Activated naive CD8-positive, alpha-beta T cell (primary cell): ENCODE results near the gene USP32.
"Not testable (repeated sequence)": the region's sequence is repeated elsewhere in the genome, so short reads cannot be mapped to it uniquely, and the experiment has no call there.

Experiments used
- H3K27ac Mint-ChIP-seq: one replicate; pipeline ENCODE4 v1.8.0; 2021; ENCODE audit warnings: mixed read lengths
- H3K27me3 Mint-ChIP-seq: one replicate; pipeline ENCODE4 v1.8.0; 2021; ENCODE audit warnings: mixed read lengths
- H3K36me3 Mint-ChIP-seq: one replicate; pipeline ENCODE4 v1.8.0; 2021; ENCODE audit warnings: mixed read lengths
- H3K4me1 Mint-ChIP-seq: one replicate; pipeline ENCODE4 v1.8.0; 2021; ENCODE audit warnings: low read depth, mixed read lengths
- H3K4me3 Mint-ChIP-seq: one replicate; pipeline ENCODE4 v1.8.0; 2021; ENCODE audit warnings: mild to moderate bottlenecking, mixed read lengths
- H3K9me3 Mint-ChIP-seq: one replicate; pipeline ENCODE4 v1.8.0; 2021; ENCODE audit warnings: low read depth, mixed read lengths

Gene USP32

GRCh38 chr17:60315650-60316049, 76.3 kb downstream of the USP32 start:
- Mint-ChIP-seq H3K9me3 (no peaks in the 10 kb centered on the region), H3K4me3 (no peak overlapping the region), H3K4me1 (peaks cover 18% of the 10 kb centered on the region), H3K36me3 (peaks cover 23% of the 10 kb centered on the region), H3K27ac (no peak overlapping the region), H3K27me3 (no peaks in the 10 kb centered on the region)

GRCh38 chr17:60314900-60315299, 77.0 kb downstream of the USP32 start:
- H3K4me3 Mint-ChIP-seq, H3K27ac Mint-ChIP-seq: not testable (repeated sequence)

DNA sequence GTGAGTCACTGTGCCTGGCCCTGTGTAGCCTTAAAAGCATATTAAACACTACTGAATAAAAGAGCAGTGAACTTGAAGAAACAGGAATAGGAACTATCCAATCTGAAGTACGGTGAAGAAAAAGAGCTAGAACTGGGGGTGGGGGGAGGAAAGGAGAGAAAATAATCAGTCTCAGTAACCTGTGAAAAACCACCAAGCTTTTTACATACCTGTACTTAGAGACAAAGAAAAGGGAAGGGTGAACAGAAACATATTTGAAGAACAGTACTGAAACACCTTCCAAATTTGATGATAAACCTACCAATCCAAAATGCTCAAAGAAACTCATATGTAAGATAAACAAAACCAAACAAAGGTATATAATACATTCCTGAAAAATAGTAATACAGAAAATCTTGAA, 77.5 kb downstream of the USP32 start:
- Mint-ChIP-seq H3K4me3 (no peak overlapping the region), H3K9me3 (no peaks in the 10 kb centered on the region), H3K36me3 (peaks cover 24% of the 10 kb centered on the region), H3K27ac (no peak overlapping the region), H3K27me3 (no peaks in the 10 kb centered on the region), H3K4me1 (peaks cover 13% of the 10 kb centered on the region)

More at GRCh38 chr17:60314900-60315299, 77.0 kb downstream of the USP32 start:
- not testable (repeated sequence) for H3K27me3 Mint-ChIP-seq, H3K9me3 Mint-ChIP-seq
- peaks cover 13% of the 10 kb centered on the region for H3K4me1 Mint-ChIP-seq
- H3K36me3 Mint-ChIP-seq: peaks cover 22% of the 10 kb centered on the region

GRCh38 chr17:60311936-60312335, 80.0 kb downstream of the USP32 start:
- Mint-ChIP-seq H3K27ac (no peak overlapping the region), H3K27me3 (no peaks in the 10 kb centered on the region), H3K4me1 (peaks cover 13% of the 10 kb centered on the region), H3K36me3 (peaks cover 27% of the 10 kb centered on the region), H3K9me3 (no peaks in the 10 kb centered on the region), H3K4me3 (no peak overlapping the region)

GRCh38 chr17:60311186-60311585, 80.7 kb downstream of the USP32 start:
- Mint-ChIP-seq H3K27me3 (no peaks in the 10 kb centered on the region), H3K27ac (no peak overlapping the region), H3K4me1 (peaks cover 16% of the 10 kb centered on the region), H3K4me3 (no peak overlapping the region), H3K9me3 (no peaks in the 10 kb centered on the region), H3K36me3 (peaks cover 27% of the 10 kb centered on the region)

GRCh38 chr17:60305141-60305540, 86.8 kb downstream of the USP32 start:
- H3K4me1 Mint-ChIP-seq: peaks cover 23% of the 10 kb centered on the region
- no peaks in the 10 kb centered on the region for H3K9me3 Mint-ChIP-seq
- peaks cover 12% of the 10 kb centered on the region for H3K36me3 Mint-ChIP-seq
- peak overlapping the region; percentile 77 for H3K27ac Mint-ChIP-seq
- H3K27me3 Mint-ChIP-seq: no peaks in the 10 kb centered on the region
- peak overlapping the region; percentile 18 for H3K4me3 Mint-ChIP-seq

DNA sequence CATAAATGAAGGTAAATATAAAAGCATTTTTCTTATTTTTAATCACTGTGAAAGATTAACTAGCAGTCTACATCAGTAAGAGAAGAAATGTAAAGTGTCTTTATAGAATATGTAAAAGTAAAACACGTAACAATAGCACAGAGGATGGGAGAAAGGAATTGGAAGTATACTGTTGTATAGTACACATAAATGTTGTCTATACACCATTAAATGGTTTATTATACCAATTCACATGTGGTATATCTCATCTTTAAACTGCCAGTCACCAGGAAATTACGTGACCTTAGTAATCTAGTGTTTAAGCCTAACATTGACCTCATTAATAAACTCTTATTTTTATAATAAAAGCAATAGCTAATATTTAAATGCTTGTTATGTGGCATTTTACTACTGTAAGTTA, 87.4 kb downstream of the USP32 start:
- Mint-ChIP-seq H3K27ac (no peak overlapping the region), H3K9me3 (no peaks in the 10 kb centered on the region), H3K4me1 (peaks cover 23% of the 10 kb centered on the region), H3K27me3 (no peaks in the 10 kb centered on the region), H3K4me3 (no peak overlapping the region), H3K36me3 (peaks cover 11% of the 10 kb centered on the region)

DNA sequence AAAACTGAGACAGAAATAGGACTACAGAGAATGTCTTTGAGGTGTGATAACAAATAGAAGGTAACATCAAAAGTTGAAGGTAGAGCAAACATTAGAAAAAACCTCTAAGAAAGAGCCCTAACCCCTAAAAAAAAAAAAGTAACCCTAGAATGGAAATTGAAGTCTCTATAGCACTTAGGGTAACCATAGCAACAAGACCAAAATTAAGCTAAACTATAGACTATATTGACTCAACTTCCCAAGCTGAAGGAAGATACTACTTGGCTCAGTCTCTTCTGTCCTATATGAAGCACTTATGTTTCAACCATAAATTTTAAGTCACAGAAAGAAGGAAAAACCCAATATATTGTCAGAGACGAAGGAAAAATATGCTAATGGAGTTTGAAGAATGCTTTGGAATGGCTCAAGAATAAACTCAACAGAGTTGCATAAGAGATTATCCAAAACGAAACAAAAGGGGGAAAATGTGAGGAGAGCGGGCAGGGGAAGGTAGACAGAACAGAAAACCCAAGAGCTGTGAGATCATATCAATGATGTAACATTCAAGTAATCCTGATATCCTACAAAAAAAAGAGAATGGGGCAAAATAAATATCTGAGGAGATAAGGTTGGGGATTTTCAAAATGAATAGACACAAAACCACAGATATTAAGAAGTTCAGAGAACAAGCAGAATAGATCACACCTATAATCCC, 88.4 kb downstream of the USP32 start:
- no peaks in the 10 kb centered on the region for H3K27me3 Mint-ChIP-seq
- H3K4me3 Mint-ChIP-seq: no peak overlapping the region
- H3K4me1 Mint-ChIP-seq: peaks cover 23% of the 10 kb centered on the region
- H3K27ac Mint-ChIP-seq: no peak overlapping the region
- H3K36me3 Mint-ChIP-seq: peaks cover 6% of the 10 kb centered on the region
- H3K9me3 Mint-ChIP-seq: no peaks in the 10 kb centered on the region

- Mint-ChIP-seq H3K4me3 (no peak overlapping the region), H3K36me3 (peaks cover 6% of the 10 kb centered on the region), H3K27me3 (no peaks in the 10 kb centered on the region), H3K4me1 (peaks cover 21% of the 10 kb centered on the region), H3K9me3 (no peaks in the 10 kb centered on the region), H3K27ac (no peak overlapping the region)
These were observed 90.3 kb downstream of the USP32 start for GRCh38 chr17:60301649-60302048.

GRCh38 chr17:60300949-60301348, 91.0 kb downstream of the USP32 start:
- Mint-ChIP-seq H3K9me3 (no peaks in the 10 kb centered on the region), H3K27ac (no peak overlapping the region), H3K27me3 (no peaks in the 10 kb centered on the region), H3K4me3 (no peak overlapping the region), H3K4me1 (peaks cover 20% of the 10 kb centered on the region), H3K36me3 (peaks cover 8% of the 10 kb centered on the region)

DNA sequence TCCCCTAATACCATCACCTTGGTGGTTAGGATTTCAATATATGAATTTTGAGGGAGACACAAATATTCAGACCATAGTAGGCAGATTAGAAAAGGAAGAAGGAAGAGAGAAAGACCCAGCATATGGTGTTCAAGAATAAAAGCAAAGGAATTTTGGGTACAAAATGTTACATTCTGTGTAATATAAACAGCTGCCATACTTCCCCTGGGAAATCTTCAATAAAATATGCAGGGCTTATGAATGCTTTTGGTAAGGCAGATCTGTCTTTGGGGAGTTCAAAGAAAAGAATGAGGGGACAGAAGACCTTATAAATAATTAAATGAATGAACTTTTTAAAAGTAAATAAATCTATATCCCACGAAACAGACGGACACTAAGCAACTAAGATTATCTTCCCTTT, 91.9 kb downstream of the USP32 start:
- Mint-ChIP-seq H3K27me3 (no peaks in the 10 kb centered on the region), H3K27ac (no peak overlapping the region), H3K4me1 (peaks cover 11% of the 10 kb centered on the region), H3K9me3 (no peaks in the 10 kb centered on the region), H3K36me3 (peaks cover 8% of the 10 kb centered on the region), H3K4me3 (no peak overlapping the region)

DNA sequence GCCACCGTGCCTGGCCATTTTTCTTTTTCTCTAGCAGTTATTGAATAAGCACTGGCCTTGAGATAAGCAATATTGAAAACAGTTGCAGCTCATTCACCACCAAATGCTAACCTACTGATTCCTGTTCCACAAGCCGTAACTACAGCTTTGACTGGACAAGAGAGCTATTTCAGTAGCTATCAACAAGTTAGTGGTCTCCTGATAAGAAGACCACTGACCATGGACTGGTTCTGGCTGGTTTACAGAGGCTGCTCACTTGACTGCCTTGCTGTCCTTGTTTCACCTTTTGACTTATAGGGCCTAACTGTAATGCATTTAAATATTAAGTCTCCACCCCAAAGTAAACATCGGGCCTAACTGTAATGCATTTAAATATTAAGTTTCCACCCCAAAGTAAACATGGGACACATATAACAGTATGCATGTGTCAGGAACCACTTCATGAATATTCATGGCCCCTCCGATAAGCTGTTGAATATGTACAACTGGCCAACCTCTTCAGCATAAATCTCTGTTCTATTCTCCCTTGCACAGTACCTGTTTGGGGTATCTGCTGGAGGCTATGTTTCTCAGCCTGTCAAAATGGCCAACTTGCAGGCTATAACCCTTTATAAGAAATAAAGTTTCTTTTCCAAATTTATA, 94.1 kb downstream of the USP32 start:
- peaks cover 2% of the 10 kb centered on the region for H3K4me1 Mint-ChIP-seq
- no peak overlapping the region for H3K4me3 Mint-ChIP-seq
- no peaks in the 10 kb centered on the region for H3K9me3 Mint-ChIP-seq
- no peaks in the 10 kb centered on the region for H3K27me3 Mint-ChIP-seq
- H3K36me3 Mint-ChIP-seq: peaks cover 19% of the 10 kb centered on the region
- H3K27ac Mint-ChIP-seq: no peak overlapping the region

- Mint-ChIP-seq H3K4me1 (no peaks in the 10 kb centered on the region), H3K27ac (no peak overlapping the region), H3K9me3 (no peaks in the 10 kb centered on the region), H3K27me3 (no peaks in the 10 kb centered on the region), H3K36me3 (peaks cover 28% of the 10 kb centered on the region), H3K4me3 (no peak overlapping the region)
These were observed 95.8 kb downstream of the USP32 start for GRCh38 chr17:60296177-60296576.

DNA sequence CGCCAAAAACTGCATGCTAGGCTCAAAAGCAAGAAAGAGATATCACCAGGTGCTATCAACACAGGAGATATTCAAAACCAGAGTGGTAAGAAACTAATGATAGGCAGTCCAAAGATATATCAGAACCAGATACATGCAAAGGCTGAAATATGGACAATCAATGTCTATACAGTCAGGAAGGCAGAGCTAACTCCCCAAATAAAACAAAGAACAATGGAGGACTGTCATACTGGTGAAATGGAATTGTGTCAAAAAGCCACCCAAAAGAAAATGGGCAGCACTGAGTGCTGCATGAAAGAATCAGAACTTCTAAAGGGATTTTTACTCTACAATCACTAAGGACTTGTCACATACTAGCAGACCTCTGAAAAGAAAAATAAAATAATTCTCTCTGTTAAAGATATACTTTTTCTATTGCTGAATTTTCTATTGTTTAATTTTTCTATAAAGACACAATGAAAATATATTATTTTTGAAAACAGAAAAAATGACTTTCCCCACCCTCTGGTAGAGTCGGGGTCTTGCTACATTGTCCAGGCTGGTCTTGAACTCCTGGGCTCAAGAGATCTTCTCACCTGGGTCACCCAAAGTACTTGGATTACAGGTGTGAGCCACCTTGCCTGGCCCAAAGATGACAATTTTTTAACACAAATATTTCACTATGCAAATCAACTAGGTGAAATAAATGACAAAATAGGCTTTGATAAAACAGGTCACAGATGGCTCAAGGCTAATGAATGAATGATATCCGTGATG, 98.2 kb downstream of the USP32 start:
- no peak overlapping the region for H3K27ac Mint-ChIP-seq
- no peak overlapping the region for H3K4me3 Mint-ChIP-seq
- no peaks in the 10 kb centered on the region for H3K27me3 Mint-ChIP-seq
- H3K4me1 Mint-ChIP-seq: no peaks in the 10 kb centered on the region
- peaks cover 28% of the 10 kb centered on the region for H3K36me3 Mint-ChIP-seq
- H3K9me3 Mint-ChIP-seq: no peaks in the 10 kb centered on the region

- no peaks in the 10 kb centered on the region for H3K9me3 Mint-ChIP-seq
- H3K27me3 Mint-ChIP-seq: no peaks in the 10 kb centered on the region
- no peak overlapping the region for H3K4me3 Mint-ChIP-seq
- H3K27ac Mint-ChIP-seq: no peak overlapping the region
- H3K36me3 Mint-ChIP-seq: peaks cover 28% of the 10 kb centered on the region
- H3K4me1 Mint-ChIP-seq: no peaks in the 10 kb centered on the region
These were observed 99.2 kb downstream of the USP32 start for GRCh38 chr17:60292697-60293096.
